Tibial artery (tissue), 4 donors: Measurements from ENCODE around the gene AKAP12.
"Not testable (repeated sequence)": the region's sequence is repeated elsewhere in the genome, so short reads cannot be mapped to it uniquely, and the experiment has no call there.

Experiments
- DNase-seq, 2 donors: peaks; one replicate each; pipeline ENCODE4 v3.0.0-alpha.2; 2019
- H3K27ac ChIP-seq, 2 donors: fragments of 200-600 bp; sonication (generic) in 1 of 2; 1 replicate in 1 of 2; 2 replicates in 1 of 2; pipeline ENCODE4 v1.5.1; 2018 to 2019; ENCODE audit warnings: mild to moderate bottlenecking in 1 of 2
- H3K27me3 ChIP-seq, 2 donors: fragments of 200-600 bp; sonication (generic) in 1 of 2; one replicate each; pipeline versions ENCODE4 v1.5.1 to v1.6.0; 2016 to 2019
- H3K36me3 ChIP-seq, 3 donors: fragments of 200-600 bp; sonication (generic) in 2 of 3; one replicate each; pipeline ENCODE4 v1.5.1; 2016 to 2019; ENCODE audit warnings: mild to moderate bottlenecking in 2 of 3
- H3K4me1 ChIP-seq, 4 donors: fragments of 200-600 bp; sonication (generic) in 2 of 4; 1 replicate in 3 of 4; 2 replicates in 1 of 4; pipeline ENCODE4 v1.5.1; 2016 to 2019
- H3K4me3 ChIP-seq, 2 donors: fragments of 200-600 bp; sonication (generic) in 1 of 2; 1 replicate in 1 of 2; 2 replicates in 1 of 2; pipeline ENCODE4 v1.5.1; 2018 to 2019; ENCODE audit warnings: mild to moderate bottlenecking in 2 of 2
- H3K9me3 ChIP-seq, 3 donors: fragments of 200-600 bp; sonication (generic) in 1 of 3; one replicate each; pipeline ENCODE4 v1.5.1; 2016 to 2019
- intact Hi-C: fragments of 100-400 bp; cut with DNase I; formaldehyde crosslinking; loops from one replicate; pipeline ENCODE4 v1.15.0; 2023; ENCODE audit warnings: low total_unique reads
- TF ChIP-seq, protein P1 (sequence below), 2 experiments: fragments of 200-600 bp in 1 of 2; fragments of 450-650 bp in 1 of 2; IDR thresholded peaks; one replicate each; pipeline ENCODE4 v1.5.1; 2017 to 2019; ENCODE audit warnings: antibody characterized with exemption in 2 of 2, mild to moderate bottlenecking in 1 of 2, moderate library complexity in 1 of 2

The AKAP12 gene

DNA sequence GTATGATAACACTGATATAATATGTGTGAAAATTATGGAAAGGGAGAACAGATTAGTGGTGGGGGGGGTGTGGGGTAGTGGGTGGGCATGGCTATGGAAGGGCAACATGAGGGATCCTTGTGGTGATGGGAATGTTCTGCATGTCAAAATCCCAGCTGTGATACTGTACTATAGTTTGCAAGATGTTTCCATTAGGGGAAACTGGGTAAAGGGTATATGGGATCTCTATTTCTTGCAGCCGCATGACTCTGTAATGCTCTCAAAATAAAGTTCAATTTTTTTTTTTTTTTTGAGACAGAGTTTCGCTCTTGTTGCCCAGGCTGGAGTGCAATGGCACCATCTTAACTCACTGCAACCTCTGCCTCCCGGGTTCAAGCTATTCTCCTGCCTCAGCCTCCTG lies 137.3 kb downstream of the AKAP12 start:
- DNase-seq, result no peak
- Histone ChIP-seq H3K9me3 (no peaks in the 10 kb centered on the region), H3K4me3 (no peak overlapping the region), H3K4me1 (peaks cover 0 to 17% (median 4%) of the 10 kb centered on the region in 4 donors), H3K27me3 (no peaks in the 10 kb centered on the region), H3K36me3 (peaks cover 0 to 7% (median 6%) of the 10 kb centered on the region in 3 donors), H3K27ac (no peak overlapping the region)
- intact Hi-C loops, result no loop called here
- TF ChIP-seq, protein P1, sequence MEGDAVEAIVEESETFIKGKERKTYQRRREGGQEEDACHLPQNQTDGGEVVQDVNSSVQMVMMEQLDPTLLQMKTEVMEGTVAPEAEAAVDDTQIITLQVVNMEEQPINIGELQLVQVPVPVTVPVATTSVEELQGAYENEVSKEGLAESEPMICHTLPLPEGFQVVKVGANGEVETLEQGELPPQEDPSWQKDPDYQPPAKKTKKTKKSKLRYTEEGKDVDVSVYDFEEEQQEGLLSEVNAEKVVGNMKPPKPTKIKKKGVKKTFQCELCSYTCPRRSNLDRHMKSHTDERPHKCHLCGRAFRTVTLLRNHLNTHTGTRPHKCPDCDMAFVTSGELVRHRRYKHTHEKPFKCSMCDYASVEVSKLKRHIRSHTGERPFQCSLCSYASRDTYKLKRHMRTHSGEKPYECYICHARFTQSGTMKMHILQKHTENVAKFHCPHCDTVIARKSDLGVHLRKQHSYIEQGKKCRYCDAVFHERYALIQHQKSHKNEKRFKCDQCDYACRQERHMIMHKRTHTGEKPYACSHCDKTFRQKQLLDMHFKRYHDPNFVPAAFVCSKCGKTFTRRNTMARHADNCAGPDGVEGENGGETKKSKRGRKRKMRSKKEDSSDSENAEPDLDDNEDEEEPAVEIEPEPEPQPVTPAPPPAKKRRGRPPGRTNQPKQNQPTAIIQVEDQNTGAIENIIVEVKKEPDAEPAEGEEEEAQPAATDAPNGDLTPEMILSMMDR (IDR thresholded peaks at IDR 0.05), result no peak

DNA sequence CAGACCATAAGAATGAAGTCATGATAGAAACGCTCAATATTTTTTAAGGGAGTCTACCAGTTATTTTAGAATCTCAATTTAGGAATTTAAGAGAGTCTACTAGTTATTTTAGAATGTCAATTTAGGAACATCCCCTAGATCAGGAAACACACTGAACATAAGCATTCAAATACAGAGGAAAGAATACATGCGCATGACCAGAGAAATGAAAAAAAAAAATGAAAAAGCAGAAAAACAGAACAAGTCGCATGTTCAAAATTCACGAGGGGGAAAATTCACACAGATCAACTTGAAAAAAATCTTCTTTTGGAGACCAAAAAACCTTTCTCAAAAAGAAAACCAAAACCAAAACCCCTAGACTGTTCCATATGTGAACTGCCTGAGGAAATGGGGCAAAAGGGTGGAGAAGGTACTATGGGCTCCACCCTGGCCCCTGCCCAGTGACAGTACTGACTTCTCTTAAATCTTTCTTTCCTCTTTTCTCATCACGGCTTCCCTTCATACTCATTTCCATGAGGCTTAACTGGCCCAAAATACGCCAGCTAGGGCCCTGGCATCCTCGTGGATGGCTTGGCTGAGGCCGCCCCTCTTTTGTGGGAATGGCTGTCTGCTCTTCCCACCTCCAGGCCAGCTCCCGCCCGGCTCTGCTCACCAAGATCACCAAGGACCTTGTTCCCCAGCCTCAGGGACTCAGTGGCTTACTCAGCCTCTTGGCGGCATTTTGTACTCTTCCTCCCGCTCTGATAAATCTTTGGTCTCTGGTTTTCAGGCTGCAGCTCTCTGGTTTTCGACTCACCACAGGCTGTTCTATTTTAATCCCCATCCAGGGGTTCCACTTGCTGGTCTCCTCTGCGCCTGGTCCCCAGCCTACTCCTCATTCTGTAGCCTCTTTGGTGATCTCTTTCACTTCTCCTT lies 140.4 kb downstream of the AKAP12 start:
- Histone ChIP-seq H3K4me3 (peak overlapping the region; percentile 17 to 19), H3K27me3 (no peaks in the 10 kb centered on the region), H3K36me3 (no peaks in the 10 kb centered on the region), H3K4me1 (peaks cover 0 to 14% (median 4%) of the 10 kb centered on the region in 4 donors), H3K9me3 (no peaks in the 10 kb centered on the region), H3K27ac (peak overlapping the region; percentile 31 to 52)
- TF ChIP-seq, protein P1 (IDR thresholded peaks at IDR 0.05), result no peak
- DNase-seq, result no peak
- intact Hi-C loops, result no loop called here

DNA sequence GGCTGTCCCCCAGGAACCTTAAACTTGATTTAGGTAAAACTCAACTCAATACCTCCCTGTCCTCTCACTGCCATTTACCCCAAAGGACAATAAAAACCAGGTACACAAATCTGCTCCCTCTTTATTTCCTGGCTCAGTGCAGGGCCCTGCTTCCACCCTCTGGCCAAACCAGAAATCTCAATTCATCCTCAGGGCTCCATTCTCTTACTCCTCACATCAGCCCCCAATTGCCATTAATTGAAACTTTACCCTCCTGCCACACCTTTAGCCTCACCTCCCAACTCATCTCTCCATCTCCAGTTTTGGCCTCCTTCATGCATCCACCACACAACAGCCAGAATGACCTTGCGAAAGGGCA lies 141.1 kb downstream of the AKAP12 start:
- intact Hi-C loops, result no loop called here
- Histone ChIP-seq H3K4me1 (peaks cover 0 to 14% (median 4%) of the 10 kb centered on the region in 4 donors), H3K9me3 (no peaks in the 10 kb centered on the region), H3K4me3 (peak overlapping the region in 1 of 2 donors; percentile 17), H3K36me3 (no peaks in the 10 kb centered on the region), H3K27me3 (no peaks in the 10 kb centered on the region), H3K27ac (peak overlapping the region; percentile 31 to 52)
- DNase-seq, result no peak
- TF ChIP-seq, protein P1 (IDR thresholded peaks at IDR 0.05), result no peak

DNA sequence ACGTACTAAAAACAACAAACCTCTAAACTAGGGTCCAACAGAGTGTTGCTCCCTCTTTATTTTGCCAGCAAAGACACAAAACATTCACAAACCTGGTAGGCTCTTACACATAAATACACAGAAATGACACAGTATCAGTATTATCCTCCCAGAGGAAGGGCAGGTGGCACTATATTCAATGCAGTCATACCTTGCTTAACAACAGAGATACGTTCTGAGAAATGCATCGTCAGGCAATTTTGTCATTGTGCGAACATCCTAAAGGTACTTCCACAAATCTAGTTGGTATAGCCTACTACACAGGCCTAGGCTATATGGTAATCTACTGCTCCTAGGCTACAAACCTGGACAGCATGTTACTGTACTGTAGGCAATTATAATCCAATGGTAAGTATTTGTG lies 142.0 kb downstream of the AKAP12 start:
- H3K4me3 ChIP-seq, result no peak overlapping the region
- intact Hi-C loops, result no loop called here
- no peaks in the 10 kb centered on the region for H3K27me3 ChIP-seq
- no peak overlapping the region for H3K27ac ChIP-seq
- peaks cover 0 to 14% (median 4%) of the 10 kb centered on the region in 4 donors for H3K4me1 ChIP-seq
- no peak for DNase-seq
- no peaks in the 10 kb centered on the region for H3K36me3 ChIP-seq
- no peaks in the 10 kb centered on the region for H3K9me3 ChIP-seq
- TF ChIP-seq, protein P1 (IDR thresholded peaks at IDR 0.05), result no peak

DNA sequence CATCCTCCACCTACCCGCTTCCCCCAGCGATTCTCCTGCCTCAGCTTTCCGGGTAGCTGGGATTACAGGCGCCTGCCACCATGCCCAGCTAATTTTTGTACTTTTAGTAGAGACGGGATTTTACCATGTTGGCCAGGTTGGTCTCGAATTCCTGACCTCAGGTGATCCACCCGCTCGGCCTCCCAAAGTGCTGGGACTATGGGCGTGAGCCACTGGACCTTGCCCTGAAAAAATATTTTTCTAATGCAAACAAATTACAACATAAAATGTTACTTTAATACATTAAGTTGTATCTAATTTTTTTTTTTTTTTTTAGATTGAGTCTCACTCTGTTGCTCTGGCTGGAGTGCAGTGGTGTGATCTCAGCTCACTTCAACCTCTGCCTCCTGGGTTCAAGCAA lies 142.9 kb downstream of the AKAP12 start:
- DNase-seq, H3K27ac ChIP-seq, H3K36me3 ChIP-seq, H3K4me3 ChIP-seq, intact Hi-C loops, H3K9me3 ChIP-seq, H3K27me3 ChIP-seq: not testable (repeated sequence)
- H3K4me1 ChIP-seq, result peaks cover 0 to 14% (median 4%) of the 10 kb centered on the region in 4 donors

DNA sequence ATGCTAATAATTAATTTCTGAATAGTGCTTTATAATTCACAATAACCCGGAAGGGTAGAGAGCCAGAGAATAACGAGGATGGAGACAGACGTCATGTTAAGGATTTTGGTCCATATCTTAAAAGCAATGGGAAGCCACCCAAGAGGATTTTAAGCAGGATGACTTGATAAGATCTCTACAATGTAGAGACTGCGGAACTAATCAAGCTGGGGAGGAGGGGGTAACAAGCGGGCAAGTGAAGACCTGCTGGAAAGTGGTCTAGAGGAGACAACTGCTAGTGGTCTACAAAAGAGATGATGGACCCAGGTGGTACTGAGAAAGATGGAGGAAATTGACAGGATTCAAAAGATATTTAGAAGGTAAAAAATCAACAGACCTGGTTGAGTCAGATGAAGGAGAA lies 144.4 kb downstream of the AKAP12 start:
- Histone ChIP-seq H3K4me3 (no peak overlapping the region), H3K4me1 (peaks cover 0 to 27% (median 10%) of the 10 kb centered on the region in 4 donors), H3K9me3 (no peaks in the 10 kb centered on the region), H3K36me3 (no peaks in the 10 kb centered on the region), H3K27ac (no peak overlapping the region), H3K27me3 (no peaks in the 10 kb centered on the region)
- intact Hi-C loops, result no loop called here
- TF ChIP-seq, protein P1 (IDR thresholded peaks at IDR 0.05), result no peak
- DNase-seq, result no peak
